GM12891 (cell line): ENCODE data around the gene ZSCAN12.

Experiments used
- DNase-seq: peaks from one replicate; pipeline ENCODE4 v3.0.0; 2011; ENCODE audit warnings: low spot score; ENCODE audit not compliant: insufficient read length
- FAIRE-seq: peaks from 2 replicates; lab custom pipeline; 2011; peaks lifted over from hg19 to GRCh38; lab: Jason Lieb, UNC
- PAX5 ChIP-seq: IDR thresholded peaks from 2 replicates; pipeline ENCODE4 v1.6.1; 2011; ENCODE audit warnings: low read length, moderate library complexity, mild to moderate bottlenecking; ENCODE audit not compliant: insufficient read depth, severe bottlenecking
- POLR2A ChIP-seq: IDR thresholded peaks from 2 replicates; pipeline ENCODE4 v1.6.1; 2011; ENCODE audit warnings: low read depth, low read length, control low read depth
- POLR2AphosphoS5 ChIP-seq: IDR thresholded peaks from 2 replicates; pipeline ENCODE4 v1.6.1; 2011; ENCODE audit warnings: low read depth, low read length, control low read depth
- POU2F2 ChIP-seq: IDR thresholded peaks from 2 replicates; pipeline ENCODE4 v1.6.1; 2011; ENCODE audit warnings: low read depth, mild to moderate bottlenecking, control low read depth, low read length, moderate library complexity
- SPI1 ChIP-seq: IDR thresholded peaks from 2 replicates; pipeline ENCODE4 v1.6.1; 2011; ENCODE audit warnings: low read depth, low read length, control low read depth
- TAF1 ChIP-seq: IDR thresholded peaks from 2 replicates; pipeline ENCODE4 v1.6.1; 2011; ENCODE audit warnings: low read depth, low read length, control low read depth

The ZSCAN12 gene

GRCh38 chr6:28343898-28344677 is 55.5 kb downstream of the ZSCAN12 start:
- FAIRE-seq = no peak
- no peak for DNase-seq
- TF ChIP-seq POU2F2 (no peak), PAX5 (no peak), SPI1 (no peak)

- no peak for FAIRE-seq
- no peak for DNase-seq
- no peak for TF ChIP-seq PAX5
- TF ChIP-seq TAF1 = no peak
These were observed 59.0 kb downstream of the ZSCAN12 start for GRCh38 chr6:28340310-28341095.

GRCh38 chr6:28337121-28337520 is 62.4 kb downstream of the ZSCAN12 start:
- FAIRE-seq (no peak), DNase-seq (no peak)
- TF ChIP-seq POLR2A = no peak
- TF ChIP-seq SPI1 = peak; percentile 40; the same call in 1 of the 2 replicates
- no peak for TF ChIP-seq POLR2AphosphoS5
- TF ChIP-seq TAF1 = no peak
- TF ChIP-seq PAX5 = no peak

- TF ChIP-seq SPI1 (peak; percentile 46; the same call in 1 of the 2 replicates), TAF1 (no peak), POLR2AphosphoS5 (0 out of 2 replicates have a peak, but pooled peaks have one; percentile 4), POLR2A (peak; percentile 17; the same call in 1 of the 2 replicates), PAX5 (no peak)
- FAIRE-seq (peak; percentile 91), DNase-seq (no peak)
These were observed 63.0 kb downstream of the ZSCAN12 start for GRCh38 chr6:28336284-28337120.

GRCh38 chr6:28335564-28336283 is 63.8 kb downstream of the ZSCAN12 start, which contains the start of gene ZSCAN31:
TSS of gene ZSCAN31 (minus strand) at chr6:28336148. CDS start at chr6:28329683, 6,465 bp downstream.
- FAIRE-seq = peak; percentile 87
- peak; percentile 33 for TF ChIP-seq PAX5
- peak; percentile 89 for TF ChIP-seq POLR2AphosphoS5
- peak; percentile 57; the same call in 1 of the 2 replicates for TF ChIP-seq POLR2A
- no peak; the same call in 1 of the 2 replicates for TF ChIP-seq TAF1

GRCh38 chr6:28335040-28335563 is 64.4 kb downstream of the ZSCAN12 start:
- TF ChIP-seq POLR2AphosphoS5 (no peak), POU2F2 (no peak), SPI1 (no peak), POLR2A (no peak), PAX5 (no peak), TAF1 (no peak)
- DNase-seq (no peak), FAIRE-seq (no peak)

More at GRCh38 chr6:28335564-28336283, 63.8 kb downstream of the ZSCAN12 start, which contains the start of gene ZSCAN31:
- peak; percentile 44 for DNase-seq

- no peak for DNase-seq
- FAIRE-seq = no peak
- TF ChIP-seq TAF1 (no peak), PAX5 (no peak), POU2F2 (no peak), SPI1 (no peak), POLR2AphosphoS5 (no peak), POLR2A (no peak)
These were observed 65.1 kb downstream of the ZSCAN12 start for GRCh38 chr6:28334286-28335039.

- TF ChIP-seq POU2F2 = no peak
- no peak for TF ChIP-seq POLR2A
- no peak for TF ChIP-seq PAX5
- no peak for TF ChIP-seq SPI1
- TF ChIP-seq TAF1 = no peak
- TF ChIP-seq POLR2AphosphoS5 = no peak
- no peak for FAIRE-seq
- DNase-seq = no peak
These were observed 65.9 kb downstream of the ZSCAN12 start for GRCh38 chr6:28333599-28334018.
